Measurements from ENCODE around the gene IGSF6. TPM values are rescaled to one million over a fixed set of nuclear protein-coding genes. Genes with fewer than 3 reads are reported as not detected.
A peak's percentile ranks its signal among the peaks of the same experiment; 100 is the strongest.

The IGSF6 gene
- total and polyA plus RNA-seq, 2 of the 13 experiments (the other 11 are each of a cell fraction or from before 2014, with no cell fraction given), result not detected

DNA sequence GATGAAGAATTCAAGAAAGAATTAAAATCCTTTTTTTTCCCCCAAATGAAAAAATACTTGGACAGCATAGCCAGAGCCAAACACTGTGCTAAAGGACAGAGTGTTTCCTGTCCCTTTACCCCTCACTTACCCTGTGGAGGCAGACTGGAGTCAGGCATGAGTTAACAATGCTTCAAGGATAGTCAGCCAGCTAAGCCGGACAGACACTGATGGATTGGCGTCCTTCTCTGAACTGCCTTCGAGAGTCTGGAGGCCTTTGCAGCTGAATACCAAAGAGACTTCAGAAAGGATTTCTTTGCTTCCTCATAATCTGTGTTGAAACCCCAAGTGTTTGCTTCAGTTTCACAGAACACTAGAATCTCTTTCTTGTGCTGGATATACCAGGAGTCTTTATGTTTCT is 48.5 kb downstream of the IGSF6 start (continued):
- no peak for TF ChIP-seq ZNF761 (CRISPR knock-in tag; conservative IDR thresholded peaks at IDR 0.05)
- TF ChIP-seq ZMYM3 (CRISPR knock-in tag; IDR thresholded peaks at IDR 0.05), result 0 out of 2 replicates have a peak, but pooled peaks have one; percentile 25
- TF ChIP-seq NR3C1 (CRISPR knock-in tag; IDR thresholded peaks at IDR 0.05), result no peak
- no peak for TF ChIP-seq MLLT10 (CRISPR knock-in tag; IDR thresholded peaks at IDR 0.05)
- TF ChIP-seq PPARG (CRISPR knock-in tag; conservative IDR thresholded peaks at IDR 0.05), result peak; percentile 56; the same call in 1 of the 2 replicates
- TF ChIP-seq ZFP1 (CRISPR knock-in tag; IDR thresholded peaks at IDR 0.05), result 0 out of 2 replicates have a peak, but pooled peaks have one; percentile 35
- 0 out of 2 replicates have a peak, but pooled peaks have one; percentile 21 for TF ChIP-seq ARID5B (CRISPR knock-in tag; IDR thresholded peaks at IDR 0.05)
- no peak for TF ChIP-seq TBL1XR1 (IDR thresholded peaks at IDR 0.05; ENCODE audit: borderline replicate concordance, low read length, partially characterized antibody)
- TF ChIP-seq GATA4 (IDR thresholded peaks at IDR 0.05; ENCODE audit: borderline replicate concordance, low read depth), result no peak
- no peak for TF ChIP-seq RFX5 (IDR thresholded peaks at IDR 0.05; ENCODE audit: low read depth, low read length)
- peak; percentile 90 for TF ChIP-seq ZNF652 (CRISPR knock-in tag; IDR thresholded peaks at IDR 0.05; ENCODE audit: borderline replicate concordance, low read depth)
- TF ChIP-seq SAP130 (CRISPR knock-in tag; IDR thresholded peaks at IDR 0.05; ENCODE audit: low read depth), result peak; percentile 43
- peak; percentile 22 for TF ChIP-seq TEAD3 (CRISPR knock-in tag; optimal IDR thresholded peaks at IDR 0.05; ENCODE audit: borderline replicate concordance)
- peak; percentile 50; the same call in 1 of the 2 replicates for TF ChIP-seq MIXL1 (CRISPR knock-in tag; IDR thresholded peaks at IDR 0.05)
- no peak for TF ChIP-seq KLF15 (CRISPR knock-in tag; IDR thresholded peaks at IDR 0.05; ENCODE audit: borderline replicate concordance)
- TF ChIP-seq HMGXB3 (CRISPR knock-in tag; IDR thresholded peaks at IDR 0.05; ENCODE audit: borderline replicate concordance), result 0 out of 2 replicates have a peak, but pooled peaks have one; percentile 19
